SK-MEL-5 (cell line): Measurements from ENCODE around the gene TIMP3. TPM values are rescaled to one million over a fixed set of nuclear protein-coding genes. Genes with fewer than 3 reads are reported as not detected.
A peak's percentile ranks its signal among the peaks of the same experiment; 100 is the strongest.

Source experiments
- DNase-seq: peaks from one replicate; pipeline ENCODE4 v3.0.0-alpha.2; 2016; ENCODE audit warnings: low read depth, low spot score
- in situ Hi-C: cut with HindIII; loops from 2 replicates; pipeline ENCODE4 v1.10.0; 2016; ENCODE audit warnings: low sequenced_read_pairs, high pct_unique_total_duplicates, low pct_unique_long_range_greater_than_20kb
- total RNA-seq: library from RNA; depleted of rRNA; stranded (reverse); fragments of >200 nt; shearing (Covaris generic); gene quantifications from 2 replicates; pipeline ENCODE4 v1.2.3, GENCODE V29; 2014

Gene TIMP3
- total RNA-seq, 1 experiment from 2014 or later, result 78.8 TPM

GRCh38 chr22:32880505-32880892 lies 79.0 kb downstream of the TIMP3 start:
- in situ Hi-C loops, result no loop called here
- no peak for DNase-seq

- in situ Hi-C loops, result no loop called here
- DNase-seq, result no peak
Observed at GRCh38 chr22:32880893-32881596, 79.5 kb downstream of the TIMP3 start.

GRCh38 chr22:32882360-32882755 lies 80.9 kb downstream of the TIMP3 start:
- no peak for DNase-seq
- in situ Hi-C loops, result no loop called here

- in situ Hi-C loops, result no loop called here
Observed at GRCh38 chr22:32882774-32883530, 81.4 kb downstream of the TIMP3 start.

DNA sequence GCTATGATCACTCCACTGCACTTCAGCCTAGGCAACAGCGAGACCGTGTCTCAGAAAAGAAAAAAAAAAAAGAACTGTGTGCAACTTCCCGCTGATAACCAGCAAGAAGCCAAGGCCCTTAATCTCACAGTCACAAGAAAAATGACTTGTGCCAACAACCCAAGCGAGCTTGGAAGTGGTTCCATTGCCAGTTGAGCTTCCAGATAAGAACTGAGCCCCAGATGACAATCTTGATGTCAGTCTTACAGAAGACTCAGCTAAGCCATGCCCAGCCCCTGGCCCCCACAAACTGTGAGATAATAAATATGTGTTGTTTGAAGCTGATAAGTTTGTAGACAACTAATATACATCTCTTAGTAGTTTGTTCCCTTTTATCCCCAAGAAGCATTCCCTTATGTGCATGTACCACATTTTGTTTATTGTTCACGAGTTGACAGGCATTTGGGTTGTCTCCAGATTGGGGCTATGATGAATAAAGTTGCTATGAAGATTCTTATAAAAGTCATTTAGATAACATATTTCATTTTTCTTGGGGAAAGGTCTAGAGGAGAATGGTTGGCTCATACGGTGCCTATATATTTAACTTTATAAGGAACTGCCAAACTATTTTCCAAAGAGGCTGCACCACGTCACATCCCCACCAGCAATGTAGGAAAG lies 85.9 kb downstream of the TIMP3 start:
- in situ Hi-C loops, result no loop called here
- no peak for DNase-seq

More at GRCh38 chr22:32882774-32883530, 81.4 kb downstream of the TIMP3 start:
- DNase-seq, result no peak

GRCh38 chr22:32888976-32889375 lies 87.5 kb downstream of the TIMP3 start:
- DNase-seq, result no peak
- in situ Hi-C loops, result no loop called here

- in situ Hi-C loops, result no loop called here
- DNase-seq, result no peak
Observed at GRCh38 chr22:32896891-32897290, 95.4 kb downstream of the TIMP3 start.

DNA sequence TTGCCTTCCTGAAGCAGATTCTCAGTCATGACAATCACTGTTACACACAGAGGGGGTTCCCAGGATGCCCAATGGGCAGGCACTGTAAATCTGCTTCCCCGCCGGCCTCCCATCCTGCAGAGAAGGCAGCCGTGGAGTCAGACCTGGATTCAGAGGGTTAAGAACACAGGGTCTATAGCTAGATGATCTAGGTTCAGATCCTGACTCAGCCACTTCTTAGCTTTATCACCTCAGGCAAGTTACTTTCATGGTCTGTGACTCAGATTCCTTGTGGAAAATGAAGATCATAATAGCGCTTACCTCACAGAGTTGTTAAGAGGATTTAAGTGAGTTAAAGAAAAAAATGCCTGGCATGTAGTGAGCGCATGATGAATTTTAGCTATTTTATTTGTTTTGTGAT lies 95.9 kb downstream of the TIMP3 start:
- no peak for DNase-seq
- in situ Hi-C loops, result no loop called here

DNA sequence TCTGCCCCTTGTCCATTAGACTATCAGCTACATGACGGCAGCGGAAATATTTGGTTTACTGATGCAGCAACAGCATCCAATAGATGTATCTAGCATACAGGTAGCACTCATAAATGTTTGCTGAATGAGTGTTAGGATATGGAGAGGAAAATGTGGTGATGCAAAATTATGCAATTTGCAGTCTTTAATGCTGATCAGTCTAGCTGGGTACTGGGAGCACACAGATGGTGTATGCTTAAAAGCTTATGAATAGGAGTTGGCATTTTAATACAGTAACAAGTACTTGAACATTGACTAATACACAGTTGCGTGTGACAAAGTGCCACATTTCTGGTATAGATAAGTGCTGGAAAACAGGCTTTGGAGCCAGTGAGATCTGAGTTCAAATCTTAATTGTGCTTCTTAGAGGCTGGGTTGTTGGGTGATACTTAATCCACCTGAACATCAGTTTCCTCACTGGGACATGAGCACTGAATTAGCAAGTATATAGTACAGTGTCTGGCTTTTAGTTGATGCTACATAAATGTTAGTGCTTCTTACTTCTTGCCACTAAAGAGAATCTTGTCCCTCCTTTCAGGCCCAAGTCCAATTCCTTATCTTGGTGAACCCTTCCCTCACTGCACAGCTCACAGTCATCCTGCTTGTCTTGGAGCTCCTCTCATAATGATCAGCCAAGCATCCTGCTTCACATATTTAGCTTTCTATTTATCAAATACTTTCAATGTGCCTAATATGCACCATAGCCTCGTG lies 99.6 kb downstream of the TIMP3 start:
- in situ Hi-C loops, result no loop called here

DNA sequence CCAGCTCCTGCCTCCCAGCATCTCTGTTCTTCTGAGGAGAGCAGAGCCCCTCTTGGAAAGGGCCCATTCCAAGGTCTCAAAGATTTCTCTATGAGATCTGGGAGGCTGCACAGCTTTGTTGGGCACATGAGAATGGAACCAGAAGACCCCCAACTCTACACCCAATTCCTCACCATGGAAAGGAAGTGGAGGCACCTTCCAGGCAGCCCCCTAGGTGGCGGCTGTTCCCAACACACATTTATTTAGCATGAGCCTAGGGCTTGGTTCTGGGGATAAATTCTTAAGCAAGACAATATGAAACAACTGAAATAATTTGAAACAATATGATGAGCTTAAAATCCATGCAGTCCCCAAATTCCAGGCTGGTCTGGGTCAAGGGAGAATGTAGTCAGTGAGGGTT lies 100.4 kb downstream of the TIMP3 start:
- no peak for DNase-seq
- in situ Hi-C loops, result no loop called here

More for the DNA sequence above, 99.6 kb downstream of the TIMP3 start:
- DNase-seq, result no peak

GRCh38 chr22:32903507-32903906 lies 102.0 kb downstream of the TIMP3 start:
- DNase-seq, result no peak

DNA sequence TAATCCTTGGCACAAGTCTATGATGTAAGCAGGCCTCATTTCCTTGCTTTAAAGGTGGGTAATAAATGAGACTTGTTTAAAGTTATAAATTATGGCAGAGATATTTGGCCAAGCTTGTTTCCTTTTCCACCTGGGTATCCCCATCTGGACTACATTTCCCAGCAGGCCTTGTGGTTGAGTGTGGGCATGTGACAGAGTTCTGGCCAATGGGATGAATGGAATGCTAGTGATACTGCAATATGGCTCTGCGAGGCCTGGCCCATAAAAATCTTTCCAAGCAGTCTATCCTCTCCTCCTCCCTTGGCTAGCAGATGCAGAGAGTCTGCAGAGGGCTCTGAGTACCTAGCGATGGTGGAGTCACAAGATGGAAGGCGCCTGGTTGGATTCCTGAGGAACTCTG lies 102.5 kb downstream of the TIMP3 start:
- in situ Hi-C loops, result no loop called here
- peak; percentile 77 for DNase-seq

More at GRCh38 chr22:32903507-32903906, 102.0 kb downstream of the TIMP3 start:
- in situ Hi-C loops, result no loop called here

GRCh38 chr22:32905400-32905799 lies 103.9 kb downstream of the TIMP3 start:
- DNase-seq, result no peak
- in situ Hi-C loops, result no loop called here

DNA sequence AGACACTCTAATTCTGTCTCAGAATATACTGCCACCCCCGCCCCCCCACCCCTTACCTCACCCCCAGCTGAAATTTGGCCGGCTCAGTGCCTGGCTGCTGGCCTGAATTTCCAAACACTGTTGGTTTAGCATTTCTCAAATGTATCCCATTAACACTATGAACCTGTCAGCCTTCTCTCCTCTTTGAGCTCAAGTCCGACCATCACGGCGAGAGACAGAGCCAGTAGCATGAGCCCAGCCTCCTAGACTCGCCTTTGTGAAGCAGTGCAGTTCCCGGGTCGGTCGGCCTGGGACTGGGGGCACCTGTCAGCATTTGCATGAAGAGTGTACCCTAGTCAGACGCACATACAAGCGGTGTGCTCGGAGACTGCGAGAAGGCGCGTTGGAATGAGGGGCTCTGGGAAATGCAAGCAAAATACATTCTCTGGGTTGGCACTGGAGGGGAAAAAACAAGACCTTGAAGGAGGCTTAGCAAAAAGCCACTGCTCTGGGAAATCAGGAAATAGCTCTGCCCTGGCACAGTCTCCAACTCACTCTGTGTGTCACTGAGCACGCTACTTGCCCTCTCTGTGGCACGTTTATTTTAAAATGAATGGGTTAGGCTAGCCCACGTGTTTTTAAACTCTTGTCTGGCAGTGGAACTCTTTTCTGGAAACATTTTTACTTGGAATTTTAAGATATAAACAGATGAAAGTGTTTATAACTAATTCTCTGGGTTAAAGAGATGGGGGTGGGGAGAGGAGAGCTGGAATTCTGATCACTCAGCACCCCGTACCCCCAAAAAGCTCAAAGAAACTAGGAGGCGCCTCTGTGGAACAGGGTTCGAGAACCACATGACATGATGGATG lies 108.3 kb downstream of the TIMP3 start:
- DNase-seq, result no peak
- in situ Hi-C loops, result no loop called here

GRCh38 chr22:32910429-32910772 lies 108.9 kb downstream of the TIMP3 start:
- no peak for DNase-seq
- in situ Hi-C loops, result no loop called here

DNA sequence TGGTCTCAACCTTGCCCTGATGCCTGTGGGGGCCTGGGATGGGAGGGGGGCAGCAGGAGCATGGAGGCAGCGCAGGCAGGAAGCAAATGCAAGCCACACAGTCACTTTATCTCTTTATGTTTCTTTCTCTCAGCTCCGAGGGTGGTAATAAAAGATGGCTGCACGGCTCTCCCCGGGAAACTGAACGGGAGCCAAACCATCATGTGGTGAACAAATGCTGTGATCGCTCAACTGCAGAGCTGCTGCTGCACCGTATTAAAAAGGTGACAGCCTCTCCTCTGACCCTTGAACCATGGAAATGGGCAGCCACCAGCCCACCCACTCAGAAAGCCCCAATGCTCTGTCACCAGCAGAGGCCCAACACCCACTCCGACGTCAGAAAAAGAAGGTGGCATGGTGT lies 110.0 kb downstream of the TIMP3 start:
- in situ Hi-C loops, result no loop called here
- no peak for DNase-seq
